Esophagus mucosa (tissue), 1 donor: ENCODE data around the gene NEU4. TPM values are rescaled to one million over a fixed set of nuclear protein-coding genes. Genes with fewer than 3 reads are reported as not detected.
"Not testable (repeated sequence)": the region's sequence is repeated elsewhere in the genome, so short reads cannot be mapped to it uniquely, and the experiment has no call there.

Experiments
- ATAC-seq: fragments of 200-7000 bp; cut with Tn5 transposase; one replicate; pipeline ENCODE4 v1.9.1; 2020
- total RNA-seq: library from RNA; stranded (reverse); gene quantifications from one replicate; pipeline ENCODE4 v1.2.4, GENCODE V29; 2023
- donor health status: DM: yes; HTN: yes; CAD: no.

Gene NEU4
- total RNA-seq, 1 donor from 2014 or later: not detected

GRCh38 chr2:241775223-241776177, 33.5 kb upstream of the NEU4 start:
- ATAC-seq: no peak

- ATAC-seq: peak; percentile 43
These were observed 32.4 kb upstream of the NEU4 start, which contains the start of gene GAL3ST2 for GRCh38 chr2:241776336-241777169. GAL3ST2 (plus strand) TSS chr2:241776822; CDS start chr2:241776956, 134 bp downstream.

GRCh38 chr2:241777170-241777685, 31.8 kb upstream of the NEU4 start:
- no peak for ATAC-seq

GRCh38 chr2:241777686-241778627, 31.0 kb upstream of the NEU4 start:
- ATAC-seq: peak; percentile 26

GRCh38 chr2:241780939-241781569, 27.9 kb upstream of the NEU4 start:
- ATAC-seq: no peak

- not testable (repeated sequence) for ATAC-seq
These were observed 26.9 kb upstream of the NEU4 start for GRCh38 chr2:241782053-241782452.

- ATAC-seq: no peak
These were observed 20.9 kb upstream of the NEU4 start for GRCh38 chr2:241788135-241788534.

- no peak for ATAC-seq
These were observed 20.4 kb upstream of the NEU4 start for GRCh38 chr2:241788572-241788971.

GRCh38 chr2:241791385-241791784, 17.6 kb upstream of the NEU4 start:
- ATAC-seq: not testable (repeated sequence)

- ATAC-seq: no peak
These were observed 15.6 kb upstream of the NEU4 start for GRCh38 chr2:241793385-241793784.

GRCh38 chr2:241794250-241794823, 14.7 kb upstream of the NEU4 start:
- ATAC-seq: no peak

GRCh38 chr2:241795021-241795999, 13.7 kb upstream of the NEU4 start:
- ATAC-seq: no peak

GRCh38 chr2:241796209-241796608, 12.8 kb upstream of the NEU4 start:
- ATAC-seq: no peak

- ATAC-seq: no peak
These were observed 12.3 kb upstream of the NEU4 start for GRCh38 chr2:241796610-241797138.

GRCh38 chr2:241797441-241798080, 11.4 kb upstream of the NEU4 start:
- no peak for ATAC-seq

- peak; percentile 6 for ATAC-seq
These were observed 10.8 kb upstream of the NEU4 start for GRCh38 chr2:241798081-241798630.

- ATAC-seq: no peak
These were observed 10.1 kb upstream of the NEU4 start for GRCh38 chr2:241798631-241799521.
